HCT116 (cell line): ENCODE measurements around the gene CLRN3. TPM values are rescaled to one million over a fixed set of nuclear protein-coding genes. Genes with fewer than 3 reads are reported as not detected.
A peak's percentile ranks its signal among the peaks of the same experiment; 100 is the strongest.

Experiments
- ATAC-seq: fragments of 200-7000 bp; cut with Tn5 transposase; 2 replicates; pipeline ENCODE4 v1.9.1; 2020; ENCODE audit warnings: mild to moderate bottlenecking, moderate library complexity
- BruUV-seq: library from RNA; stranded (reverse); fragments of 400-500 nt; replicated peaks from 2 replicates; lab custom pipeline; 2021; lab: Mats Ljungman, UMichigan
- CTCF ChIA-PET: fragments of 300-600 bp; sonication (Branson Sonifier 250); formaldehyde crosslinking; loops from one replicate; lab custom pipeline; 2021; ENCODE audit warnings: antibody characterized with exemption; lab: Charles Lee
- POLR2A ChIA-PET: fragments of 300-600, 350-600 bp; sonication (Branson Sonifier 250); formaldehyde crosslinking; loops from one replicate; lab custom pipeline; 2021; ENCODE audit warnings: antibody characterized with exemption; lab: Charles Lee
- RAD21 ChIA-PET, 2 experiments: fragments of 300-600 bp; sonication (Branson Sonifier 250); formaldehyde crosslinking; loops; one replicate each; lab custom pipeline; 2023; ENCODE audit warnings: low total read pairs in 2 of 2; ENCODE audit not compliant: uncharacterized antibody in 2 of 2, unreplicated experiment in 2 of 2, low non-redundant PET in 1 of 2; lab: Charles Lee
- DNase-seq: peaks from one replicate; pipeline ENCODE4 v3.0.0-alpha.2; 2010; ENCODE audit warnings: low read depth, low spot score
- H2AFZ ChIP-seq: fragments of 200-600 bp; shearing (Covaris generic), sonication (generic); 2 replicates; pipeline ENCODE4 v1.6.1; 2017; ENCODE audit warnings: low read depth, mixed run types, mixed read lengths, antibody characterized with exemption, low read length; ENCODE audit not compliant: poor library complexity, severe bottlenecking
- H3K27ac ChIP-seq: 2 replicates; pipeline ENCODE4 v1.5.1; 2012; ENCODE audit warnings: low read depth, low read length
- H3K27me3 ChIP-seq: fragments of 200-600 bp; sonication (generic); 2 replicates; pipeline ENCODE4 v1.6.1; 2016; ENCODE audit warnings: mixed run types, low read length, mixed read lengths; ENCODE audit not compliant: insufficient read depth
- H3K36me3 ChIP-seq, 2 experiments: fragments of 200-500 bp in 1 of 2; fragments of 200-600 bp in 1 of 2; sonication (Bioruptor generic) in 1 of 2; sonication (generic) in 1 of 2; 2 replicates each; pipeline versions ENCODE4 v1.5.1 to v1.6.1; 2014 to 2016; ENCODE audit warnings: low read length in 2 of 2, inconsistent platforms in 1 of 2, mixed read lengths in 1 of 2, mixed run types in 1 of 2; ENCODE audit not compliant: insufficient read depth in 2 of 2, control insufficient read depth in 1 of 2
- H3K4me1 ChIP-seq, 2 experiments: fragments of 200-600 bp in 1 of 2; sonication (generic) in 1 of 2; 2 replicates each; pipeline versions ENCODE4 v1.5.1 to v1.6.1; 2012 to 2017; ENCODE audit warnings: low read length in 2 of 2, inconsistent platforms in 1 of 2, mild to moderate bottlenecking in 1 of 2, mixed read lengths in 1 of 2, mixed run types in 1 of 2, moderate library complexity in 1 of 2; ENCODE audit not compliant: insufficient read depth in 2 of 2, control insufficient read depth in 1 of 2
- H3K4me2 ChIP-seq: fragments of 200-600 bp; sonication (generic); 2 replicates; pipeline ENCODE4 v1.6.1; 2017; ENCODE audit warnings: mixed run types, low read length, mixed read lengths
- H3K4me3 ChIP-seq, 2 experiments: fragments of 200-600 bp in 1 of 2; sonication (generic) in 1 of 2; replicated peaks in 1 of 2; 2 replicates each; pipeline ENCODE4 v1.5.1; 2011 to 2016; ENCODE audit warnings: low read length in 2 of 2, control low read depth in 1 of 2, low read depth in 1 of 2, mild to moderate bottlenecking in 1 of 2, mixed read lengths in 1 of 2, mixed run types in 1 of 2
- H3K79me2 ChIP-seq: fragments of 200-600 bp; sonication (generic); 2 replicates; pipeline ENCODE4 v1.6.1; 2017; ENCODE audit warnings: mild to moderate bottlenecking, mixed run types, low read length, moderate library complexity, mixed read lengths; ENCODE audit not compliant: insufficient read depth
- H3K9ac ChIP-seq: fragments of 200-600 bp; sonication (generic); 2 replicates; pipeline ENCODE4 v1.6.1; 2016; ENCODE audit warnings: low read length, mixed read lengths
- H3K9me2 ChIP-seq: fragments of 200-600 bp; sonication (generic), shearing (Covaris generic); 2 replicates; pipeline ENCODE4 v1.6.1; 2017; ENCODE audit warnings: mixed run types, mild to moderate bottlenecking, moderate library complexity; ENCODE audit not compliant: insufficient read depth
- H3K9me3 ChIP-seq, 2 experiments: fragments of 200-500 bp in 1 of 2; fragments of 200-600 bp in 1 of 2; sonication (Bioruptor generic) in 1 of 2; sonication (generic) in 1 of 2; 2 replicates each; pipeline ENCODE4 v1.6.1; 2014 to 2017; ENCODE audit warnings: low read length in 2 of 2, mixed read lengths in 2 of 2, inconsistent platforms in 1 of 2, low read depth in 1 of 2, mild to moderate bottlenecking in 1 of 2, mixed run types in 1 of 2, moderate library complexity in 1 of 2; ENCODE audit not compliant: control insufficient read depth in 1 of 2, insufficient read depth in 1 of 2
- H4K20me1 ChIP-seq: fragments of 200-600 bp; sonication (generic), shearing (Covaris generic); 2 replicates; pipeline ENCODE4 v1.6.1; 2017; ENCODE audit warnings: mixed run types, mild to moderate bottlenecking, moderate library complexity; ENCODE audit not compliant: insufficient read depth
- ATF3 ChIP-seq: IDR thresholded peaks from 2 replicates; pipeline ENCODE4 v1.6.1; 2012
- CBX3 ChIP-seq: IDR thresholded peaks from 2 replicates; pipeline ENCODE4 v1.6.1; 2012; ENCODE audit warnings: low read depth
- EGR1 ChIP-seq: IDR thresholded peaks from 2 replicates; pipeline ENCODE4 v1.6.1; 2012; ENCODE audit warnings: low read depth
- ELF1 ChIP-seq: IDR thresholded peaks from 2 replicates; pipeline ENCODE4 v1.6.1; 2012; ENCODE audit warnings: low read depth, borderline replicate concordance
- EZH2 ChIP-seq: fragments of 200-600 bp; sonication (generic); IDR thresholded peaks from 2 replicates; pipeline ENCODE4 v1.6.1; 2017; ENCODE audit warnings: antibody characterized with exemption, mixed run types
- EZH2phosphoT487 ChIP-seq: fragments of 200-600 bp; IDR thresholded peaks from 2 replicates; pipeline ENCODE4 v1.6.1; 2018; ENCODE audit warnings: antibody characterized with exemption, borderline replicate concordance
- JUND ChIP-seq: IDR thresholded peaks from 2 replicates; pipeline ENCODE4 v1.6.1; 2012
- POLR2A ChIP-seq: IDR thresholded peaks from 2 replicates; pipeline ENCODE4 v1.7.0; 2011; ENCODE audit warnings: borderline replicate concordance; ENCODE audit not compliant: insufficient read depth, insufficient read length; ENCODE audit errors: extremely low read depth
- REST ChIP-seq: IDR thresholded peaks from 2 replicates; pipeline ENCODE4 v1.6.1; 2012; ENCODE audit warnings: low read depth
- SIN3A ChIP-seq: IDR thresholded peaks from 2 replicates; pipeline ENCODE4 v1.6.1; 2012; ENCODE audit warnings: low read depth
- SP1 ChIP-seq: IDR thresholded peaks from 2 replicates; pipeline ENCODE4 v1.6.1; 2012; ENCODE audit warnings: low read depth
- TCF7L2 ChIP-seq: IDR thresholded peaks from 2 replicates; pipeline ENCODE4 v1.7.0; 2011; ENCODE audit warnings: borderline replicate concordance, inconsistent platforms; ENCODE audit not compliant: insufficient read depth, insufficient read length; ENCODE audit errors: extremely low read depth
- intact Hi-C: fragments of 100-400 bp; cut with micrococcal nuclease; formaldehyde crosslinking; loops from 2 replicates; pipeline ENCODE4 v1.10.0; 2022
- total RNA-seq: library from RNA; stranded (reverse); gene quantifications from one replicate; pipeline ENCODE4 v1.2.1, GENCODE V29; 2021; ENCODE audit not compliant: unreplicated experiment
- TF ChIP-seq, protein P1 (sequence below): IDR thresholded peaks from 2 replicates; pipeline ENCODE4 v1.6.1; 2012
- TF ChIP-seq, protein P2 (sequence below): IDR thresholded peaks from 2 replicates; pipeline ENCODE4 v1.6.1; 2011; ENCODE audit warnings: mild to moderate bottlenecking, low read length, moderate library complexity; ENCODE audit not compliant: insufficient replicate concordance; ENCODE audit errors: extremely low read depth
- TF ChIP-seq, protein P3 (sequence below), 3 experiments: fragments of 200-600 bp in 1 of 3; sonication (generic) in 1 of 3; IDR thresholded peaks in 2 of 3; conservative IDR thresholded peaks in 1 of 3; 2 replicates each; pipeline ENCODE4 v1.5.1; 2012 to 2017; ENCODE audit warnings: low read depth in 2 of 3, low read length in 2 of 3, antibody characterized with exemption in 1 of 3, borderline replicate concordance in 1 of 3, control low read depth in 1 of 3, mild to moderate bottlenecking in 1 of 3, mixed read lengths in 1 of 3, mixed run types in 1 of 3, moderate library complexity in 1 of 3; ENCODE audit not compliant: insufficient read depth in 1 of 3

The CLRN3 gene
- total RNA-seq, 1 experiment from 2014 or later: 0.39 TPM

- no peaks in the 10 kb centered on the region for H3K79me2 ChIP-seq
- H3K4me2 ChIP-seq: peak overlapping the region; percentile 31
- peaks cover 23 to 34% of the 10 kb centered on the region in 2 experiments for H3K4me1 ChIP-seq
- ChIA-PET POLR2A (no interaction called here), CTCF (interaction anchor here (1.0 to 1.4 kb wide), 2 partner anchors 9 to 21 kb away, joined by 3 read pairs; partner anchors contain the start of gene PTPRE), RAD21 (no interaction called here)
- H2AFZ ChIP-seq: no peak overlapping the region
- H4K20me1 ChIP-seq: no peaks in the 10 kb centered on the region
- ATAC-seq (0 out of 2 replicates have a peak, but pooled peaks have one; percentile 26), DNase-seq (no peak)
- H3K9me2 ChIP-seq: no peaks in the 10 kb centered on the region; the same call in 1 of the 2 replicates
- no peak overlapping the region for H3K9ac ChIP-seq
- no peaks in the 10 kb centered on the region for H3K36me3 ChIP-seq
- intact Hi-C loops: no loop called here
- no peaks in the 10 kb centered on the region for H3K27me3 ChIP-seq
- TF ChIP-seq EGR1 (no peak), SP1 (no peak), EZH2phosphoT487 (no peak), SIN3A (no peak), ELF1 (no peak), TCF7L2 (no peak), EZH2 (no peak), REST (no peak), CBX3 (no peak), JUND (no peak), ATF3 (no peak), POLR2A (no peak)
- TF ChIP-seq, protein P1, sequence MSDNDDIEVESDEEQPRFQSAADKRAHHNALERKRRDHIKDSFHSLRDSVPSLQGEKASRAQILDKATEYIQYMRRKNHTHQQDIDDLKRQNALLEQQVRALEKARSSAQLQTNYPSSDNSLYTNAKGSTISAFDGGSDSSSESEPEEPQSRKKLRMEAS: no peak
- TF ChIP-seq, protein P2, sequence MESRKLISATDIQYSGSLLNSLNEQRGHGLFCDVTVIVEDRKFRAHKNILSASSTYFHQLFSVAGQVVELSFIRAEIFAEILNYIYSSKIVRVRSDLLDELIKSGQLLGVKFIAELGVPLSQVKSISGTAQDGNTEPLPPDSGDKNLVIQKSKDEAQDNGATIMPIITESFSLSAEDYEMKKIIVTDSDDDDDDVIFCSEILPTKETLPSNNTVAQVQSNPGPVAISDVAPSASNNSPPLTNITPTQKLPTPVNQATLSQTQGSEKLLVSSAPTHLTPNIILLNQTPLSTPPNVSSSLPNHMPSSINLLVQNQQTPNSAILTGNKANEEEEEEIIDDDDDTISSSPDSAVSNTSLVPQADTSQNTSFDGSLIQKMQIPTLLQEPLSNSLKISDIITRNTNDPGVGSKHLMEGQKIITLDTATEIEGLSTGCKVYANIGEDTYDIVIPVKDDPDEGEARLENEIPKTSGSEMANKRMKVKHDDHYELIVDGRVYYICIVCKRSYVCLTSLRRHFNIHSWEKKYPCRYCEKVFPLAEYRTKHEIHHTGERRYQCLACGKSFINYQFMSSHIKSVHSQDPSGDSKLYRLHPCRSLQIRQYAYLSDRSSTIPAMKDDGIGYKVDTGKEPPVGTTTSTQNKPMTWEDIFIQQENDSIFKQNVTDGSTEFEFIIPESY: no peak
- TF ChIP-seq, protein P3, sequence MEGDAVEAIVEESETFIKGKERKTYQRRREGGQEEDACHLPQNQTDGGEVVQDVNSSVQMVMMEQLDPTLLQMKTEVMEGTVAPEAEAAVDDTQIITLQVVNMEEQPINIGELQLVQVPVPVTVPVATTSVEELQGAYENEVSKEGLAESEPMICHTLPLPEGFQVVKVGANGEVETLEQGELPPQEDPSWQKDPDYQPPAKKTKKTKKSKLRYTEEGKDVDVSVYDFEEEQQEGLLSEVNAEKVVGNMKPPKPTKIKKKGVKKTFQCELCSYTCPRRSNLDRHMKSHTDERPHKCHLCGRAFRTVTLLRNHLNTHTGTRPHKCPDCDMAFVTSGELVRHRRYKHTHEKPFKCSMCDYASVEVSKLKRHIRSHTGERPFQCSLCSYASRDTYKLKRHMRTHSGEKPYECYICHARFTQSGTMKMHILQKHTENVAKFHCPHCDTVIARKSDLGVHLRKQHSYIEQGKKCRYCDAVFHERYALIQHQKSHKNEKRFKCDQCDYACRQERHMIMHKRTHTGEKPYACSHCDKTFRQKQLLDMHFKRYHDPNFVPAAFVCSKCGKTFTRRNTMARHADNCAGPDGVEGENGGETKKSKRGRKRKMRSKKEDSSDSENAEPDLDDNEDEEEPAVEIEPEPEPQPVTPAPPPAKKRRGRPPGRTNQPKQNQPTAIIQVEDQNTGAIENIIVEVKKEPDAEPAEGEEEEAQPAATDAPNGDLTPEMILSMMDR (IDR thresholded peaks at IDR 0.05 in 2 of 3, conservative IDR thresholded peaks at IDR 0.05 in 1 of 3; ENCODE audit: borderline replicate concordance in 1 of 3, insufficient read depth in 1 of 3, low read depth in 2 of 3, low read length in 2 of 3): no peak
- H3K9me3 ChIP-seq: no peaks in the 10 kb centered on the region
- no peak overlapping the region for H3K4me3 ChIP-seq
- BruUV-seq: no TSS peak
- no peak overlapping the region for H3K27ac ChIP-seq
Measured at GRCh38 chr10:127928021-127928806, 35.5 kb upstream of the CLRN3 start.
